K562 (cell line): Measurements from ENCODE around the gene CBX2. TPM values are rescaled to one million over a fixed set of nuclear protein-coding genes. Genes with fewer than 3 reads are reported as not detected.

ENCODE experiments used
- CBX8 ChIP-seq: fragments of 200-600 bp; sonication (generic); IDR thresholded peaks from 2 replicates; pipeline ENCODE4 v1.6.1; 2012; ENCODE audit warnings: borderline replicate concordance, mixed run types, low read depth, mild to moderate bottlenecking, moderate library complexity, mixed read lengths, low read length, control low read depth, inconsistent platforms; ENCODE audit not compliant: poor library complexity, severe bottlenecking; ENCODE audit errors: extremely low read depth
- DMBX1 ChIP-seq: fragments of 250-450 bp; sonication (Bioruptor Pico); IDR thresholded peaks from 2 replicates; pipeline ENCODE4 v1.8.0; 2022; ENCODE audit warnings: inconsistent platforms, mild to moderate bottlenecking, moderate library complexity, borderline replicate concordance
- ETV6 ChIP-seq, 3 experiments: fragments of 150-350 bp in 1 of 3; sonication (generic) in 1 of 3; formaldehyde crosslinking in 1 of 3; IDR thresholded peaks; 2 replicates each; pipeline versions ENCODE4 v1.6.1 to v1.8.0; 2014 to 2022; ENCODE audit warnings: borderline replicate concordance in 2 of 3, low read depth in 2 of 3, antibody characterized with exemption in 1 of 3, low read length in 1 of 3, mild to moderate bottlenecking in 1 of 3, missing genetic modification reagents in 1 of 3
- KLF13 ChIP-seq: fragments of 450-650 bp; IDR thresholded peaks from 2 replicates; pipeline ENCODE4 v1.6.1; 2016; ENCODE audit warnings: missing genetic modification characterization, low read depth, mild to moderate bottlenecking, missing compliant biosample characterization, moderate library complexity, borderline replicate concordance
- NRF1 ChIP-seq, 2 experiments: fragments of 450-650 bp; IDR thresholded peaks in 1 of 2; conservative IDR thresholded peaks in 1 of 2; 2 replicates each; pipeline ENCODE4 v1.6.1; 2014; ENCODE audit warnings: mild to moderate bottlenecking in 2 of 2
- SIN3A ChIP-seq, 2 experiments: fragments of 150-350 bp in 1 of 2; IDR thresholded peaks; 2 replicates each; pipeline ENCODE4 v1.6.1; 2011 to 2016; ENCODE audit warnings: borderline replicate concordance in 2 of 2, low read depth in 2 of 2, low read length in 2 of 2, mild to moderate bottlenecking in 2 of 2, moderate library complexity in 2 of 2; ENCODE audit not compliant: control insufficient read depth in 1 of 2
- TEAD4 ChIP-seq, 2 experiments: sonication (generic) in 1 of 2; formaldehyde crosslinking in 1 of 2; IDR thresholded peaks; 2 replicates each; pipeline versions ENCODE4 v1.6.1 to v1.8.0; 2012 to 2022; ENCODE audit warnings: borderline replicate concordance in 1 of 2, inconsistent platforms in 1 of 2, low read length in 1 of 2, mild to moderate bottlenecking in 1 of 2, missing genetic modification reagents in 1 of 2
- TSC22D4 ChIP-seq: fragments of 450-650 bp; IDR thresholded peaks from 2 replicates; pipeline ENCODE4 v1.6.1; 2016; ENCODE audit warnings: missing genetic modification characterization, missing biosample characterization, control low read depth
- ZBED1 ChIP-seq: IDR thresholded peaks from 2 replicates; pipeline ENCODE4 v1.6.1; 2014
- ZBTB1 ChIP-seq: sonication (generic); formaldehyde crosslinking; IDR thresholded peaks from 2 replicates; pipeline ENCODE4 v1.8.1; 2023; ENCODE audit warnings: missing genetic modification reagents, low read depth, mild to moderate bottlenecking, borderline replicate concordance
- ZKSCAN1 ChIP-seq: fragments of 150-350 bp; IDR thresholded peaks from 2 replicates; pipeline ENCODE4 v1.6.1; 2016; ENCODE audit warnings: low read depth, low read length
- ZNF134 ChIP-seq: fragments of 250-450 bp; sonication (Bioruptor Pico); conservative IDR thresholded peaks from 2 replicates; pipeline ENCODE4 v1.4.0; 2020
- ZNF324 ChIP-seq: fragments of 250-450 bp; sonication (Bioruptor Pico); IDR thresholded peaks from 2 replicates; pipeline ENCODE4 v1.4.0; 2020; ENCODE audit warnings: mild to moderate bottlenecking
- polyA plus RNA-seq, 8 experiments: library from polyadenylated mRNA; depleted of rRNA in 4 of 8; stranded (reverse) in 5 of 8; unstranded in 3 of 8; fragments of >200 nt; fragmentation: Nextera tagmentation in 2 of 8; fragmentation: Illumina TruSeq in 1 of 8; extraction: Ambion mirVana in 2 of 8; extraction: Trizol in 1 of 8; gene quantifications; 2 replicates each; pipeline versions ENCODE4 v1.2.1 to v1.2.3, GENCODE V29; 2011 to 2014; ENCODE audit warnings: inconsistent platforms in 1 of 8, missing spikeins in 1 of 8
- total RNA-seq, 7 experiments: library from RNA; depleted of rRNA in 6 of 7; stranded (reverse); fragments of >200 nt in 6 of 7; fragmentation: Illumina TruSeq in 2 of 7; extraction: Trizol in 2 of 7; gene quantifications; 2 replicates each; pipeline versions ENCODE4 v1.2.1 to v1.2.3, GENCODE V29; 2011 to 2021; ENCODE audit warnings: low replicate concordance in 1 of 7
- TF ChIP-seq, protein P1 (sequence below): IDR thresholded peaks from 3 replicates; pipeline ENCODE4 v1.6.1; 2011; ENCODE audit warnings: borderline replicate concordance, mild to moderate bottlenecking, moderate library complexity; ENCODE audit not compliant: insufficient read length; ENCODE audit errors: extremely low read depth
- TF ChIP-seq, protein P2 (sequence below), 2 experiments: fragments of 200-800 bp in 1 of 2; sonication (Bioruptor generic) in 1 of 2; sonication (generic) in 1 of 2; formaldehyde crosslinking in 1 of 2; IDR thresholded peaks in 1 of 2; conservative IDR thresholded peaks in 1 of 2; 2 replicates each; pipeline versions ENCODE4 v1.5.0 to v1.6.1; 2016 to 2020; ENCODE audit warnings: missing compliant biosample characterization in 1 of 2, missing genetic modification characterization in 1 of 2, missing genetic modification reagents in 1 of 2
- TF ChIP-seq, protein P3 (sequence below), 3 experiments: fragments of 200-800 bp in 1 of 3; sonication (Bioruptor generic) in 1 of 3; sonication (generic) in 1 of 3; formaldehyde crosslinking in 1 of 3; IDR thresholded peaks; 2 replicates each; pipeline versions ENCODE4 v1.6.1 to v1.8.0; 2016 to 2022; ENCODE audit warnings: mild to moderate bottlenecking in 2 of 3, missing compliant biosample characterization in 2 of 3, missing genetic modification characterization in 2 of 3, missing genetic modification reagents in 1 of 3

Gene CBX2
- total and polyA plus RNA-seq, 9 of the 15 experiments (the other 6 are each of a cell fraction or from before 2014, with no cell fraction given), result 0.66 to 26.9 (median 13.9) TPM

DNA sequence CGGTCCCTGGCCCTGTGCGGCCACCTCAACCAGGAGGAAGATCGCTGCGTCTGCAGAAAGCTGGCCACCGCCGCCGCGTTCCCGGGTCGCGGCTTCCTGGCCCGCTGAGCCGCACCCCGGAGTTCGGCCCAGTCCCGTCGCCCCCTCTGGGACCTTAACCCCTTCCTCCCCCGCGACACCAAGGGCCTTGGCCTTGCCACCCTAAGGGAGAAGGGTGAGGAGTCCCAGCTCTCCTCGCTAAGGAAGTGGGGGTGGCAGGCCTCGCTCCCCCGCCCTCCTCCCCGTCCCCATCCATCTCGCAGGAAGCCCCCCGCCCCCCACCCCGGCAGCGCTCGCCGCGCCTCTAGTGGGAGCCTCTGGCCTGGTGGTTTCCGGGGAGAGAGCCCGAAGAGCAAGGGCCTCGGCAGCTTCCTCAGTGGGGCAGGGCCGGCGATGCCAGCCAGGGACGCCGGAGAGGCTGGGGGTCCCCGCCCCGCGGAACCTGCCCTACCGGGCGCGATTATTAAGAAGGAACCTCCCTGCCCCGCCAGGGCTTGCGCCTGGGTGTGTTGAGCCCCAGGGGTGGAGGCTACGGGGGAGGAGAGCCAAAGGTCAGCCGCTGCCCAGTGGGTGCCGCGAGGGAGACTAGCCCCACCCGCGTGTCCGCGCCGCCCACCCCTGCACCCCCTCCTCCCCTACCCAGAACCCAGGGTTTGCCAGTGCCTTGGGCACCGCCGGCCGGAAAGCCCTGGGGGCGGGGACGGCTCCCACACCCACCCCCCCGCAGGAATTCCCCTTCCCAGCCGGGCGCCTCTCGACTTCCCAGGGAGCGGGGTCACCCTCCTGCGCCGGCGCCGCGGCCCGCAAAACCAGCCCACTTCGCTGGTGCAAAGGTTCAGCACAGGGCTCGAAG, 54.5 kb downstream of the CBX2 start (continued):
- TF ChIP-seq, protein P1, sequence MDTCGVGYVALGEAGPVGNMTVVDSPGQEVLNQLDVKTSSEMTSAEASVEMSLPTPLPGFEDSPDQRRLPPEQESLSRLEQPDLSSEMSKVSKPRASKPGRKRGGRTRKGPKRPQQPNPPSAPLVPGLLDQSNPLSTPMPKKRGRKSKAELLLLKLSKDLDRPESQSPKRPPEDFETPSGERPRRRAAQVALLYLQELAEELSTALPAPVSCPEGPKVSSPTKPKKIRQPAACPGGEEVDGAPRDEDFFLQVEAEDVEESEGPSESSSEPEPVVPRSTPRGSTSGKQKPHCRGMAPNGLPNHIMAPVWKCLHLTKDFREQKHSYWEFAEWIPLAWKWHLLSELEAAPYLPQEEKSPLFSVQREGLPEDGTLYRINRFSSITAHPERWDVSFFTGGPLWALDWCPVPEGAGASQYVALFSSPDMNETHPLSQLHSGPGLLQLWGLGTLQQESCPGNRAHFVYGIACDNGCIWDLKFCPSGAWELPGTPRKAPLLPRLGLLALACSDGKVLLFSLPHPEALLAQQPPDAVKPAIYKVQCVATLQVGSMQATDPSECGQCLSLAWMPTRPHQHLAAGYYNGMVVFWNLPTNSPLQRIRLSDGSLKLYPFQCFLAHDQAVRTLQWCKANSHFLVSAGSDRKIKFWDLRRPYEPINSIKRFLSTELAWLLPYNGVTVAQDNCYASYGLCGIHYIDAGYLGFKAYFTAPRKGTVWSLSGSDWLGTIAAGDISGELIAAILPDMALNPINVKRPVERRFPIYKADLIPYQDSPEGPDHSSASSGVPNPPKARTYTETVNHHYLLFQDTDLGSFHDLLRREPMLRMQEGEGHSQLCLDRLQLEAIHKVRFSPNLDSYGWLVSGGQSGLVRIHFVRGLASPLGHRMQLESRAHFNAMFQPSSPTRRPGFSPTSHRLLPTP, result no peak
- TF ChIP-seq SIN3A (IDR thresholded peaks at IDR 0.05; ENCODE audit: borderline replicate concordance in 2 of 2, control insufficient read depth in 1 of 2, low read depth in 2 of 2, low read length in 2 of 2), result 0 out of 4 replicates have a peak, but pooled peaks of 1 of the 2 experiments have one; percentile 22
- no peak for TF ChIP-seq TSC22D4
- 0 out of 2 replicates have a peak, but pooled peaks have one; percentile 8 for TF ChIP-seq ZKSCAN1
- TF ChIP-seq NRF1 (conservative IDR thresholded peaks at IDR 0.05 in 1 of 2, IDR thresholded peaks at IDR 0.05 in 1 of 2), result peak; percentile 84 to 87
- TF ChIP-seq ETV6 (IDR thresholded peaks at IDR 0.05; ENCODE audit: borderline replicate concordance in 1 of 2, low read depth in 2 of 2, low read length in 1 of 2), result 0 out of 4 replicates have a peak, but pooled peaks of 1 of the 2 experiments have one; percentile 13
- no peak for TF ChIP-seq ETV6 (CRISPR knock-in tag; IDR thresholded peaks at IDR 0.05; ENCODE audit: borderline replicate concordance)
- TF ChIP-seq DMBX1, result peak; percentile 38; the same call in 1 of the 2 replicates
- TF ChIP-seq, protein P2, sequence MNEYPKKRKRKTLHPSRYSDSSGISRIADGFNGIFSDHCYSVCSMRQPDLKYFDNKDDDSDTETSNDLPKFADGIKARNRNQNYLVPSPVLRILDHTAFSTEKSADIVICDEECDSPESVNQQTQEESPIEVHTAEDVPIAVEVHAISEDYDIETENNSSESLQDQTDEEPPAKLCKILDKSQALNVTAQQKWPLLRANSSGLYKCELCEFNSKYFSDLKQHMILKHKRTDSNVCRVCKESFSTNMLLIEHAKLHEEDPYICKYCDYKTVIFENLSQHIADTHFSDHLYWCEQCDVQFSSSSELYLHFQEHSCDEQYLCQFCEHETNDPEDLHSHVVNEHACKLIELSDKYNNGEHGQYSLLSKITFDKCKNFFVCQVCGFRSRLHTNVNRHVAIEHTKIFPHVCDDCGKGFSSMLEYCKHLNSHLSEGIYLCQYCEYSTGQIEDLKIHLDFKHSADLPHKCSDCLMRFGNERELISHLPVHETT (CRISPR knock-in tag; conservative IDR thresholded peaks at IDR 0.05 in 1 of 2, IDR thresholded peaks at IDR 0.05 in 1 of 2), result no peak
- TF ChIP-seq ZBTB1 (CRISPR knock-in tag), result peak; percentile 54; the same call in 1 of the 2 replicates
- peak; percentile 42; the same call in 1 of the 2 replicates for TF ChIP-seq ZBED1
- TF ChIP-seq, protein P3, sequence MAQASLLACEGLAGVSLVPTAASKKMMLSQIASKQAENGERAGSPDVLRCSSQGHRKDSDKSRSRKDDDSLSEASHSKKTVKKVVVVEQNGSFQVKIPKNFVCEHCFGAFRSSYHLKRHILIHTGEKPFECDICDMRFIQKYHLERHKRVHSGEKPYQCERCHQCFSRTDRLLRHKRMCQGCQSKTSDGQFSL (CRISPR knock-in tag; IDR thresholded peaks at IDR 0.05), result peak; percentile 38; the same call in 1 of the 2 replicates
- TF ChIP-seq, protein P3 (tag; IDR thresholded peaks at IDR 0.05), result no peak; a peak in 2 of 4 replicates
- no peak for TF ChIP-seq ZNF324
- no peak for TF ChIP-seq KLF13 (tag)
- no peak for TF ChIP-seq CBX8
- peak; percentile 59 for TF ChIP-seq TEAD4 (IDR thresholded peaks at IDR 0.05; ENCODE audit: low read length)
- TF ChIP-seq TEAD4 (CRISPR knock-in tag; IDR thresholded peaks at IDR 0.05; ENCODE audit: borderline replicate concordance), result 0 out of 2 replicates have a peak, but pooled peaks have one; percentile 44
- TF ChIP-seq ZNF134 (CRISPR knock-in tag), result 0 out of 2 replicates have a peak, but pooled peaks have one; percentile 28
